HepG2 (cell line): ENCODE measurements around the gene RPS27L. TPM values are rescaled to one million over a fixed set of nuclear protein-coding genes. Genes with fewer than 3 reads are reported as not detected.

ENCODE experiments used
- AKNA ChIP-seq: sonication (generic); formaldehyde crosslinking; IDR thresholded peaks from 2 replicates; pipeline ENCODE4 v1.4.0; 2020; ENCODE audit warnings: missing genetic modification reagents, borderline replicate concordance
- ARID3A ChIP-seq: IDR thresholded peaks from 2 replicates; pipeline ENCODE4 v1.6.1; 2012; ENCODE audit warnings: low read depth, low read length, improper control_type of control experiment
- FOSL1 ChIP-seq: sonication (generic); formaldehyde crosslinking; IDR thresholded peaks from 2 replicates; pipeline ENCODE4 v1.9.0; 2021; ENCODE audit warnings: missing genetic modification reagents, borderline replicate concordance
- HMGXB3 ChIP-seq: sonication (generic); formaldehyde crosslinking; IDR thresholded peaks from 2 replicates; pipeline ENCODE4 v1.4.0; 2020; ENCODE audit warnings: missing genetic modification reagents, borderline replicate concordance
- KLF16 ChIP-seq, 2 experiments: sonication (generic) in 1 of 2; formaldehyde crosslinking in 1 of 2; IDR thresholded peaks; 2 replicates each; pipeline versions ENCODE4 v1.6.1 to v1.8.0; 2016 to 2023; ENCODE audit warnings: missing genetic modification reagents in 2 of 2, missing compliant biosample characterization in 1 of 2
- SMAD1 ChIP-seq: sonication (generic); formaldehyde crosslinking; IDR thresholded peaks from 2 replicates; pipeline ENCODE4 v1.4.0; 2020; ENCODE audit warnings: missing genetic modification reagents, low read depth, mild to moderate bottlenecking, borderline replicate concordance
- ZNF350 ChIP-seq: sonication (generic); formaldehyde crosslinking; IDR thresholded peaks from 2 replicates; pipeline ENCODE4 v1.4.0; 2020; ENCODE audit warnings: mild to moderate bottlenecking, low read depth, missing genetic modification reagents, borderline replicate concordance
- ZNF414 ChIP-seq: sonication (generic); formaldehyde crosslinking; IDR thresholded peaks from 2 replicates; pipeline ENCODE4 v1.5.0; 2020; ENCODE audit warnings: missing genetic modification reagents
- ZNF432 ChIP-seq: sonication (generic); formaldehyde crosslinking; IDR thresholded peaks from 2 replicates; pipeline ENCODE4 v1.5.0; 2020; ENCODE audit warnings: missing genetic modification reagents, mild to moderate bottlenecking, borderline replicate concordance
- ZNF569 ChIP-seq: sonication (generic); formaldehyde crosslinking; IDR thresholded peaks from 2 replicates; pipeline ENCODE4 v1.5.0; 2020; ENCODE audit warnings: mild to moderate bottlenecking, missing genetic modification reagents, moderate library complexity, borderline replicate concordance
- ZNF709 ChIP-seq: sonication (generic); formaldehyde crosslinking; IDR thresholded peaks from 2 replicates; pipeline ENCODE4 v1.5.0; 2020; ENCODE audit warnings: mild to moderate bottlenecking, missing genetic modification reagents
- ZNF710 ChIP-seq: sonication (generic); formaldehyde crosslinking; IDR thresholded peaks from 2 replicates; pipeline ENCODE4 v1.5.0; 2020; ENCODE audit warnings: mild to moderate bottlenecking, missing genetic modification reagents, borderline replicate concordance
- ZNF776 ChIP-seq: sonication (generic); formaldehyde crosslinking; IDR thresholded peaks from 2 replicates; pipeline ENCODE4 v1.4.0; 2020; ENCODE audit warnings: mild to moderate bottlenecking, missing genetic modification reagents
- polyA plus RNA-seq, 8 experiments: library from polyadenylated mRNA; depleted of rRNA in 3 of 8; stranded (reverse) in 7 of 8; unstranded in 1 of 8; fragments of >200 nt; fragmentation: Illumina TruSeq in 4 of 8; extraction: Trizol in 4 of 8; gene quantifications; 2 replicates each; pipeline versions ENCODE4 v1.2.1 to v1.2.3, GENCODE V29; 2011 to 2016; ENCODE audit warnings: low read depth in 4 of 8, missing spikeins in 1 of 8, mixed read lengths in 1 of 8; ENCODE audit not compliant: insufficient read depth in 1 of 8
- total RNA-seq, 5 experiments: library from RNA; depleted of rRNA; stranded (reverse); fragments of >200 nt; fragmentation: Illumina TruSeq; extraction: Trizol; gene quantifications; 2 replicates each; pipeline ENCODE4 v1.2.3, GENCODE V29; 2016; ENCODE audit warnings: low read depth in 1 of 5

The RPS27L gene
- total and polyA plus RNA-seq, 2 of the 13 experiments (the other 11 are each of a cell fraction or from before 2014, with no cell fraction given), result 231 to 433 TPM

GRCh38 chr15:63157118-63157843 is at the start of gene RPS27L (continued):
- no peak for TF ChIP-seq ZNF432 (CRISPR knock-in tag)
- TF ChIP-seq KLF16 (CRISPR knock-in tag; IDR thresholded peaks at IDR 0.05), result peak in 1 of 2 experiments; percentile 86; a peak in 2 of 4 replicates
- no peak for TF ChIP-seq SMAD1
- 0 out of 2 replicates have a peak, but pooled peaks have one; percentile 53 for TF ChIP-seq FOSL1 (CRISPR knock-in tag)
- peak; percentile 54; the same call in 1 of the 2 replicates for TF ChIP-seq ZNF709
- peak; percentile 40; the same call in 1 of the 2 replicates for TF ChIP-seq ZNF710 (CRISPR knock-in tag)
- TF ChIP-seq ARID3A, result 0 out of 2 replicates have a peak, but pooled peaks have one; percentile 10
- peak; percentile 64 for TF ChIP-seq ZNF350
- TF ChIP-seq ZNF569 (CRISPR knock-in tag), result no peak
- no peak for TF ChIP-seq HMGXB3 (CRISPR knock-in tag)
- peak; percentile 43; the same call in 1 of the 2 replicates for TF ChIP-seq AKNA (CRISPR knock-in tag)
- no peak for TF ChIP-seq ZNF414 (CRISPR knock-in tag)
- peak; percentile 86 for TF ChIP-seq ZNF776 (CRISPR knock-in tag)
